ENCODE results near the gene CACNA1B.
"Not testable (repeated sequence)": the region's sequence is repeated elsewhere in the genome, so short reads cannot be mapped to it uniquely, and the experiment has no call there.

CACNA1B gene

DNA sequence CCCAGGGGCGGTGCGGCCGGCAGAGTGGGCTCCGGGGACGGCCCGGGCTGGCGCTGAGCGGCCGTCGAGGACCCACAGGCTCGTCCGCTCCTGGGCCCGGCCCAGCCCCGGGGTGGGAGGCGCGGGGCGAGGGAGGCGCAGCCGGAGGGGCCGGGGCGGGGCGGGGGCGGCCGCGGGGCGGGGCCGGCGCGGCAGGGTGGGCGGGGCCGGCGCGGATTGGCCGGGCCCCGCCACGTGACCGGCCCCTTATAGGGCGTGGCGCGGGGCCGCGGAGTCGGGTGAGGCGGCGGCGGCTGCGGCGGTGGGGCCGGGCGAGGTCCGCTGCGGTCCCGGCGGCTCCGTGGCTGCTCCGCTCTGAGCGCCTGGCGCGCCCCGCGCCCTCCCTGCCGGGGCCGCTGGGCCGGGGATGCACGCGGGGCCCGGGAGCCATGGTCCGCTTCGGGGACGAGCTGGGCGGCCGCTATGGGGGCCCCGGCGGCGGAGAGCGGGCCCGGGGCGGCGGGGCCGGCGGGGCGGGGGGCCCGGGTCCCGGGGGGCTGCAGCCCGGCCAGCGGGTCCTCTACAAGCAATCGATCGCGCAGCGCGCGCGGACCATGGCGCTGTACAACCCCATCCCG, at the start of gene CACNA1B:
Gene CACNA1B (plus strand): TSS at position 277 of the 617 bp plus-strand sequence. CDS start 152 bp downstream, at position 429.
- not testable (repeated sequence) for DNase-seq (ENCODE audit: low read depth in 2 of 2)

DNA sequence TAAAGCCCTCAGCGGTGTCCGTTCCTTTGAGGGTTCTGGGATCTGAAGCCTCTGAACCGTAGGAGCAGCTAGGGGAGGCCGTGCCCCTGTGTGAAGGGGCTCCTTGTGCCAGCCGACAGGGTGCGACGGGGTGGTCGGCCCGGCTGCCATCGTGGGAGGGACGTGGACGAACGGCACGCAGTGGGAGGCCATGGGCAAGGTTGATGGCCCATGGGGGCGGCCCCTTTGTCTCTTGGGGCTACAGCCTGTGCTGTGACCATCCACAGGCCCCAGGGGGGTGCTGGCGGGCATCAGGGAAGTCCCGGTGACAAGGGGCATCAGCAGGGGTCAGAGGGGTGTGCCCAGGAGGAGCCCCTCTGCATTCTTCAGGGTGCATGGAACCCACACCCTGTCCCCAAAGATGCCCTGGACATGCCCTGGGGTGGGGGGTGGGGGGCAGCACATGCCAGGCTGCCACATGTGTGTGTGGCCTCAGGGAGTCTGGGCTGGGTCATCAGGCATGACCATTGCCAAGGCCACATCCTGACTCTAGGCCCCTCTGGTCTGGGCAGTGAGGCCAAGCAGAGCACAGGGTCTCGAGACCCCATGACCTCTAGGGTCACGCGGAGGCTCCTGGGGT, 49.6 kb upstream of the CACNA1B start:
- no peak for DNase-seq (ENCODE audit: low read depth in 2 of 2)

DNA sequence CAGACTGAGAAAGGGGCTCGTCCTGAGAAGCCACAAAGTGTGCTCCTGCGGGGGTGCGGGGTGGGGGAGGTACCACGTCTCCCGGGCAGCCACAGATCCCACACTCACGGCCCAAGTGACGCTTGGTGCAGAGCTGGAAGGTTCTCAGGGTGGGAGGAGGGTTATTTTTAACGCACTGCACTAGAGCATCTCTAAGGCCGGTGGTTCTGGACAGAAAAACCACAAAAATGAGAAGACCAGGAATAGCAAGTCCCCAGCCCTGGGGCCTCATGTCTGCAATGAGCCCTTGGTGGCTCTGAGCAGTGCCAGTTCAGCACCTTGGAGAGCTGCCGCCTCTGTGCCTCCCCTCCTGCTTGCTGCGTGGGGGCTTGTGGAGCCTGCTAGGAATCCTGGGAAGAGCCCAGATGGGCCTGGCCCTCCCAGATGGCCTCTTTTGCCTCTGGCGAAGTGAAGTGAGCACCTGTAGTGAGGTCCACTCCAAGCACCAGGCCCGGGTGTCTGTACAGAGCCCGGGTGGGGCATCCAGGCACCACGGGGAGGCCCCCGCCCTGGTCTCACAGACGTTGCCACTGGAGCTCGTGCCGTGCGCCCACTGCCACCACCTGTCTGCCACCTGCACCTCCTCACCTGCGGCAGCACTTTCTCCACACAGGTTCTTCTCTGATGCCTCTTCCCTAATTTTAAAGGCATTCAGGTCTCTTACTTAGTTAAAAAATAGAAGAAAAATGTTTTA, 48.9 kb upstream of the CACNA1B start:
- no peak for DNase-seq (ENCODE audit: low read depth in 2 of 2)

DNA sequence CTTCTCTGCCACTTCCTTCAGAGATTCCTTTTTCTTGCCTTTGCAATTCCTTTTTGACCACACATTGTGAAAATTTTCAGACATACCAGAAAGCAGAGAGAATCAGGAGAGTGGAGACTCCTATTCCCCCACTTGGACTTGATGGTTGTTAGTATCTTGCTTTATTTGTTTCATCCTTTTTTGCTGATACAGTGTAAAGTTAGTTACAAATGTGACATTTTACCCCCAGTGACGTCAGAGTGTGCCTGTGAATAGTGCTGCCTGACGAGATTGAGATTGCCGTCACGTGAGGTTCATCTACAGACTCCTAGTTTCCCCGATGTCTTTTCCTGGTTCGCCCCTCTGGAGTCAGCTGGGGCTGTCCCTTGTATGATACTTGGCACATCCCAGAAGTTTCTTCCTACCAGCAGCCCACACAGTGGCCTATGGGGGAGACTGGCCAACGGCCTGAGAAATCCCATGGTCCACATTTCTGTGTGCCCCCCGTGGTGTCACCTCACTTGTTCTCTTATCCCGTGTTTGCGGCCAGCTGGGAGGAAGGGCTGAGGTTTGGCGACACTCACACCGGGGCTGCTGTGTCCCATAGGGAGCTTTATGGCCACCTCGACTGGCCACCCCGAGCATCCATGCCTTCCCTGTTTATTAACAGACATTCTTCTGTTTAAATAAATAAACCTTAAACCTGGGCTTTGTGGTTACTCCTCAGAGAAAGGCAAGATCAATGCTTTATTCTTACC, 48.2 kb upstream of the CACNA1B start:
- DNase-seq (ENCODE audit: low read depth in 2 of 2): no peak

DNA sequence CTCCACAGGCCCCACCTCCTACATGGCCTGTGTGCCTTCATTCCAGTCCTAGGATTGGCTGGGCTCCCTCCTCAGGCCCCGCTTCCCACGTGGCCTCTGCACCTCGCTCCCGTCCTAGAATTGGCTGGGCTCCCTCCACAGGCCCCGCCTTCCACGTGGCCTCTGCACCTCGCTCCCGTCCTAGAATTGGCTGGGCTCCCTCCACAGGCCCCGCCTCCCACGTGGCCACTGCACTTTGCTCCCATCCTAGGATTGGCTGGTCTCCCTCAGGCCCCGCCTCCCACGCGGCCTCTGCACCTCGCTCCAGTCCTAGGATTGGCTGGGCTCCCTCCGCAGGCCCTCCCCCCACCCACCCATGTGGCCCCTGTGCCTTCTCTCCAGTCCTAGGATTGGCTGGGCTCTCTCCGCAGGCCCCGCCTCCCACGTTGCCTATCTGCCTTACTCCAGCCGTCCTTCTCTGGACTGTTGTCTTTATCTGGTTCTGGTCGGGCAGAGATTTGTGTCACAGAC, 45.3 kb upstream of the CACNA1B start:
- no peak for DNase-seq (ENCODE audit: low read depth in 2 of 2)

DNA sequence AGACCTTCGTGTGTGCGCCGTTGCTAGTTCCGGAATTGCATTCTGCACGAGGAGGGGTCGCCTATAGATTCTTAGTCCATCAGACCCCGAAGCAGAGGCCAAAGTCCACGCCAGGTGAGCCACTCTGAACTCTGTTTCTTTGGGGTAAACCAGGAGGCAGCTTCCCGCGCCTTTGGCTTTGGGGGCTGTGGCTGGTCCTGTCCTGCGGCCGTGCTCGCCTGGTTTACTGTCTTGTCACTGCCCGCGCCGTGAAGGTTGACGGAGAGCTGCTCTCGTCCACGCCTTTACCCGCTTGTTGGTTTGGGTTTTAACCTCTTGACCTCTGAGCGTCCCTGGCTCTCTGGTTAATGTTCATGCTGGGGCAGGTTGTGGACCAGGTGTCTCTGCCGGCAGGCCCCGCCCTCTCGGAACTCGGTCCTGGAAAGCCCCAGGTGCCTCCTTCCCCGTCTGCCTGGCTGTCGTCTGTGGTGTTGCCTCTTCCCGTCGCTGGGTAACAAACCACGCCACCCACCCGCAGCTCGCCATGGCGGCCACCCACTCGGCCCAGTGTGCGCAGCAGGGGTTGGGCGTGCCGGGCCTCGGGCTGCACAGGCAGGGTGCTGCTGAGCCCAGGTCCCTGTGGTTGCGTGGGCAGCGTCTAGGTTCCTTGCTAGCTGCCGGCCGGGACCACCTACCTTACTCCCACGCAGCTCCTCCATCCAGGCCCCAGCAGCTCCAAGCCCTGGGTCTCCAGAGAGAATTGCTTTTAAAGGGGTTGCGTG, 44.6 kb upstream of the CACNA1B start:
- DNase-seq (ENCODE audit: low read depth in 2 of 2): no peak

DNA sequence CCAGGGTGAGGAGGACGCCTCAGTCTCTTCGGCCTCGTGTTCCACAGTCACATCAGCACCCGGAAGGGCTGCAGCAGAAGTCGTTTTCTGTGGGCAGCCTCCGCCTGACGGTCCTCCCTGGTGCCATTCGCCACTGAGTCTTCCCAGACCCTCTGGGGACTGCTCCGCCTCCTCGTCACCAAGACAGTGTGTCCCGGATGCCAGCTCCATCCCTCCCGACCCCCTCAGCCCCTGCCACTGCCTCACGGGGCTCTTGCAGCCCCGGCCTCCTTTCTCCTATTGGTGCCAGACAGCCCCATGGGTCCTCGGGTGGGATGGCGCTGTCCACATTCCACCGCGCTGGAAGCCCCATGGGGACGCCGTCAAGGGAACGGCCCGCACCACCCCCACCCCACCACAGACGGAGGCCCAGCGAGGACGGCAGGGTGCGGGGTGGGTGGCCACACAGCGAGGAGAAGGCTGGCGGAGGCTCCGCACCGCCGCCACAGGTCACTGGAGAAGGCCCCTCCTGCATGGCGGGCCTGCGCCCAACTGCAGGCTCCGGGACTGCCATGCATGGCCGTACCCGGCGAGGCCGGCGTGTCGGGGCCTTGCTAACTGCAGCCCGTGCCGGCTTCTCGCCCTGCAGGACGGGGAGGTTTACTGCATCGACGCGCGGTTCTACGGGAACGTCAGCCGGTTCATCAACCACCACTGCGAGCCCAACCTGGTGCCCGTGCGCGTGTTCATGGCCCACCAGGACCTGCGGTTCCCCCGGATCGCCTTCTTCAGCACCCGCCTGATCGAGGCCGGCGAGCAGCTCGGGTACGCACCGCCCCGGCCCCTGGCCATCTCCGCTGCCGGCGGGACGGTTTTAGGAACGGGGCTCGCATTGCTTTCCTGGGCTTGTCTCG, 43.6 kb upstream of the CACNA1B start:
- no peak for DNase-seq (ENCODE audit: low read depth in 2 of 2)

DNA sequence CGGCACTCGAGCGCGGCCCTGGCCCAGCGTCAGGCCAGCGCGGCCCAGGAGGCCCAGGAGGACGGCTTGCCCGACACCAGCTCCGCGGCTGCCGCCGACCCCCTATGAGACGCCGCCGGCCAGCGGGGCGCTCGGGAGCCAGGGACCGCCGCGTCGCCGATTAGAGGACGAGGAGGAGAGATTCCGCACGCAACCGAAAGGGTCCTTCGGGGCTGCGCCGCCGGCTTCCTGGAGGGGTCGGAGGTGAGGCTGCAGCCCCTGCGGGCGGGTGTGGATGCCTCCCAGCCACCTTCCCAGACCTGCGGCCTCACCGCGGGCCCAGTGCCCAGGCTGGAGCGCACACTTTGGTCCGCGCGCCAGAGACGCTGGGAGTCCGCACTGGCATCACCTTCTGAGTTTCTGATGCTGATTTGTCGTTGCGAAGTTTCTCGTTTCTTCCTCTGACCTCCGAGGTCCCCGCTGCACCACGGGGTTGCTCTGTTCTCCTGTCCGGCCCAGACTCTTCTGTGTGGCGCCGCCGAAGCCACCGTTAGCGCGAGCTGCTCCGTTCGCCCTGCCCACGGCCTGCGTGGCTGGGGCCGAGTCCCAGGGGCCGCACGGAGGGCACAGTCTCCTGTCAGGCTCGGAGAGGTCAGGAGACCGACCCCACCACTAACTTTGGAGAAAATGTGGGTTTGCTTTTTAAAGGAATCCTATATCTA, 42.6 kb upstream of the CACNA1B start:
- DNase-seq (ENCODE audit: low read depth in 2 of 2): no peak

DNA sequence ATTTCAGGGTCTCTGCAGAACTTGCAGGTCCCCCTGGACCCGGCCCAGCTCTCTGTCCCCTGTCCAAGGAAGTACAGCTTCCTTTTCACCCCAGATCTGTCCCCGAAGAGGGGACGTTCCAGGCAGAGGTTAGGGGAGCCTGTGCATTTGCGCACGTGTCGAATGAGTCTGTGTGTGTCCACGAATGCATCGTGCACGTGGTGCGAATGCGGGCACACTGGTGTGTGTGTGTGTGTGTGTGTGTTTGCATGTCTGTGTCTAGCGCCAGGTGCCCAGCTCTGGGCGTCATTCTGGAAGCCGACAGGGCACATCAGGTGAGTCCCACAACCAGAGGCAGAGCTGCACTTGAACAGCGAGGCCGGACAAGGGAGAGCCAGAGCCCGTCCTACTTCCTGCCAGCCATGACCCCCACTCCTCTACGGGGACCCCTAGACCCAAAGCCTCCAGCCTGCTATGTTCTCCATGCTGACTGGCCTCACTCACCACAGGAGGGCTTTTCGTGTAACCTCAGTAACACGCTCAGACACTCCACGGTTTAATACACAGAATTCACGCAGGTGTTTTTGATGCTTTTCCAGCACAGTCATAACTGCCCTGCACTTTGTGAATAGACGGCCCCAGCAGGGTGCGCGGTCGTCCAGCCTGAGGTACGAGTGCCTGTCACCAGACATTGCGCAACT, 41.3 kb upstream of the CACNA1B start:
- DNase-seq (ENCODE audit: low read depth in 2 of 2): no peak

DNA sequence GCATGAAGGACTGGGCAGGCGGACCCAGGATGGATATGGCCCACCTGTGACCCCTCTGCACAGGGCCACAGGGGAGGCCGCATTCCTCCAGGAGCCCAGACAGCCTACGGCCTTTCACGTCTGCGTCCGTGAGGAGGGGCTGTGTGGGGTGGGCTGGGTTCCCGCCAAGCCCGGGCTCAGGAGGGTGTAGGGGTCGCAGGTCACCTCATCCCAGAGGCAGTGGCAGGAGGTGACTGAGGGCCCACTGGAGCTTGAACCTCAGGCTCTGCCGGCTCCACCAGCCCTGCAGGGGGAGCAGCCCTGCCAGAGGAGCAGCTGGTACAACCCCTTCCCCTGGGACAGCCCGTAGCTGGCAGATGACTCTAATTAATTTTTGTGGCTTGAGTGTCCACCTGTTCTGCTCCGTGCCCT, 40.7 kb upstream of the CACNA1B start:
- DNase-seq (ENCODE audit: low read depth in 2 of 2): no peak

DNA sequence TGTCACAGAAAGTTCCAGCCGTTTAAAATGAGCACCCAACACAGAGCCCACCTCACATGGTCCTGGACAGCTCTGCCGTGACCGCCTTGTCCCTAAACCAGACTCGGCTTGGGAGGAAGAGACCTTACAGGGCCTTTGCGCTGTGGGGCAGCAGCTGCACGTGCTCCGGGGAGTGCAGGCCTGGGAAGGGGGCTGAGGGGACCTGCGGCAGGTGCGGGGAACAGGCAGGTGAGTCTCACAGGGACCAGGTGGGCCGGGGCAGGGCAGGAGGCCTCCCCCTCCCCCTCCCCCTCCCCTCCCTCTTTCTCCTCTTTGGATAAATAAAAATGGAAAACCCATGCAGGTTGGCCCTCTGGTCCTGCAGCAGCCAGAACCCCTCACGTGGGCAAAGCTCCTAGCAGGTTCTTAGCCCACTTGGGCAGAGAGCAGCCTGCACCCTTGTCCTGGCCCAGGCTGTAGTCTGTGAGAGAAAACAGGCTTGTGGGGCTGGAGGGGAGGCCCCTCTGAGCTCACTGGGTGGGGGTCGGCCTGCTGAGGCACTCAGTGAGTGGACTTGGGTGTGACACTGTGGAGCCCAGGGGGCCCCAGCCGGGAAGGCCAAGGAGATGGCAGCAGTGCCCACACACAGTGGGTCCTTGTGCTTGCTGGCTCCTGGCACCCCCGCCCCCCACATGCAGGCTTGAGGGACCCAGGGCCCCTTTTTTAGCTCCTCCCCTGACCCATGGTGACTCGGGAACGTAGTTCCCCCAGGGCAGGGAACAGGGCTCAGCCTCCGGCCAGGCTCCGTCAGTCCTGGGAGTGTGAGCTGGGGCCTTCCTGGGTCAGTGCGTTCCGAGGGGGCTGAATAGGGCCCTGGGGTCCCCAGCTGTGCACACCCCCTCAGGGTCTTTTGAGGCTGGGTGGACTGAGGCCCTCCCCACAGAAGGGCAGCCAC, 40.0 kb upstream of the CACNA1B start:
- DNase-seq (ENCODE audit: low read depth in 2 of 2): no peak

DNA sequence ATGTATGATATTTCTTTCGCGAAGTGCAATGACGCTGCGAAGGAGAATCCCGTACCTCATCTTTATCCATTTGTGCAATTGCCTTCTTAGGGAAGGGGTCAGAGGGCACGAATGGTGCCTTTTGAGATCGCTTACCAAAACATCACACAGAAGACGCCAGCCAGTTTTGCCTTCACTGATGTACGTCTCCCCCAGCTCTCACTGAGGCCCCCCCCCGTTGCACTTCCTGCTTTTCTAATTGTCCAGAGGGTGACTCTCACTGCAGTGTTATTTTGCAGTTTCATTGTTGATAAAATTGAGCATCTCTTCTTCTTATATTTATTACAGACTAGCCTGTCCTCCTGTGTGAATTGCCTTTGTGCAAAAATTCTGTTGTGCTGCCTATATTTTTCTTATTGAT, 39.0 kb upstream of the CACNA1B start:
- no peak for DNase-seq (ENCODE audit: low read depth in 2 of 2)

DNA sequence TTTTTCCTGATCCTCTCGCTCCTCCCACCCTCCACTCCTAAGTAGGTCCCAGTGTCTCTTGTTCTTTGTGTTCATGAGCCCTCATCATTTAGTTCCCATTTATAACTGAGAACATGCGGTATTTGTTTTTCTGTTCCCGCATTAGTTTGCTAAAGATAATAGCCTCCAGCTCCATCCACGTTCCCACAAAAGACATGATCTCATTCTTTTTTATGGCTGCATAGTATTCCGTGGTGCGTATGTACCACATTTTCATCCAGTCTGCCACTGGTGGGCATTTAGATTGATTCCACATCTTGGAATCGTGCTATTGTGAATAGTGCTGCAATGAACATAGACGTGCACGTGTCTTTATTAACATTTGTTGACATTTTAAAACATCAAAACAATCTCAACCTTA, 34.2 kb upstream of the CACNA1B start:
- no peak for DNase-seq (ENCODE audit: low read depth in 2 of 2)

DNA sequence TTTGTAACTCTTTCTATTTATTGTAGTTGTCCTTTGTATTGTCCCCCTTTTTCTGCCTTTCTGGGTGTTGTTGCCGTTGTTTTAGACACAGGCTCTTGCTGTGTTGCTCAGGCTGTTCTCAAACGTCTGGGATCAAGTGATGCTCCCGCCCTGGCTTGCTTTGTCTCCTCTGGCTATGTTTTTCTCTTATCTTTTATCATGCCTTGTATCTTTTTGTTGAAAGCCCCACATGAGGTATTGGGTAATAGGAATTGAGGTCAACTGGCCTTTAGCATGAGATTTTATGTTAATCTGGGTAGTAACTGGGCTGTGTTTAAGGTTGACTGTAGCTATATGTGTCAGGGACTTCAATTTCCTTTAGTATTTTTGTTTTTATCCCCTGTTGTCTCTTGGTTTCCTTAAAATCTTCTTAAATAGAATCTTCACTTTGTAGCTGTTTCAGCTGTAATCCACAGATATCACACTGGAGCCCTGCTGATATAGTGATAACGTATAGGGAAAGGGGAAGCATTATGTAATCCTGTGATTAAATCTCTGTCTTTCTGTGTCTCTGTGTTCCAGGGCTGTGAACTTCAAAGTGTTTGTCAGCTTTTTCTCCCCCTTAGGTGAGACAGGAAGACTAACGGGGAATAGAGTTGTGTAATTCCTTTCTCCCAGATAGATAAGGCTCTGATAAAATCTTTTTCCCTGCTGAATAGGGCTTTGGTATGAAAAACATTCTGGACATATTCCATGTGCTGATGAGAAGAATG, 25.9 kb upstream of the CACNA1B start:
- DNase-seq (ENCODE audit: low read depth in 2 of 2): no peak

DNA sequence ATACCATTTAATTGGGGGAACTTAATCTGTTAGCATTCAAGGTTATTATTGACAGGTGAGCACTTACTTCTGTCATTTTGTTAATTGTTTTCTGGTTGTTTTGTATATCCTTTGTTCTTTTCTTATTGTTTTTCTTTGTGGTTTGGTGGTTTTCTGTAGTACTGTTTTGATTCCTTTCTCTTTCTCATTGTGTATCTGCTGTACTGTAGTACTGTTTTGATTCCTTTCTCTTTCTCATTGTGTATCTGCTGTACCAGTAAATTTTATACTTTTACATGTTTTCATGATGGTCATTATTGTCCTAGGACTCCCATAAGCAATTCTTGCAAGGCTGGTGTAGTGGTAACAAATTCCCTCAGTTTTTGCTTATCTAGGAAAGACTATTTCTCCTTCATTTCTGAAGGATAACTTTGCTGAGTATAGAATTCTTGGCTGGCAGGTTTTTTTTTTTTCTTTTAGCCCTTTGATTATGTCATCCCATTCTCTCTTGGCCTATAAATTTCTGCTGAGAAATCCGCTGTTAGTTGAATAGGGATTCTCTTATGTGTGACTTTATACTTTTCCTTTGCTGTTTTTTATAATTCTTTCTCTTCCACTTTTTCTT, 24.1 kb upstream of the CACNA1B start:
- no peak for DNase-seq (ENCODE audit: low read depth in 2 of 2)

DNA sequence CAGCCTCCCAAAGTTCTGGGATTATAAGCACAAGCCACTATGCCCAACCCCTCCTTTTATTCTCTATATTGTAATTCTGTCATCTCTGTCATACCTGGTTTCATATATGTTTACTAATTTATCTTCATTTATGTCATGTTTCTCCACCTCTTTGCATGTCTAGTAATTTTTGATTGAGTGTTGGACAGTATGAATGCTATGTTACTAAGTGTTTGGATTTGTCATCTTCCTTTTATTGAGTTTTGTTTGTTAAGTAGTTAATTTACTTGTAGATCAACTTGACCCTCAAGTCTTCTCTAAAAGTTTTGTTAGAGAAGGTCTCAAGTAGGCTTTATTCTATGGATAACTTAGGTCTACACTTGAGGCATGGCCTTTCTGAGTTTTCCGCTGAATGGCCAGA, 17.2 kb upstream of the CACNA1B start:
- no peak for DNase-seq (ENCODE audit: low read depth in 2 of 2)

DNA sequence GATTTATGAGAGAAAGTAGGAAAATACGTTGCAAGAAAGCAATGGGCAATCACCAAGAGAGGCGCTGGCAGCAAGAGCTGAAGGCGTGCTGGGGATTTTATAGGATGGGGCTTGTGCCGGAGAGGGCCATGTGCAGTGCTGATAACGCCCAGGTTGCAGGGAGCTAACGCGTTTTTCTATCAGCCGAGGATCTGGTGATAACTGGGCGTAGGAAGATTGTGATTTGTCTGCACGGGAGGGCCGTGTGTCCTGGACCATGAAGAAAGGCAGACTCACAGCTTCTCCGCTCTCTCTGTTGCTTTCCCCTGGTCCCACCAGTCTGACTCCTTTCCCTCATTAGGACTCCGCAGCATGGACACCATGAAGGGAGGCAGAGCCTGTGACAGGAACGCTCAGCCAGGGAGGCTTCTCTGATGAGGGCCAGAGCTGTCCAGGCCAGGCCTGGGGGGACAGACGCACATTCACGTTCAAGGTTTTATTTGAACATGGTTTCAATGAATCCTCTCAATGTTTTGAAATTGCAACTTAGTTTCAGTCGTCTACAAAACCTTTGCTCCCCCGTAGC, 11.9 kb upstream of the CACNA1B start:
- no peak for DNase-seq (ENCODE audit: low read depth in 2 of 2)
